ENCODE data around the gene DNAH9. TPM values are rescaled to one million over a fixed set of nuclear protein-coding genes. Genes with fewer than 3 reads are reported as not detected.

Gene DNAH9
- polyA plus RNA-seq, 1 experiment: not detected

DNA sequence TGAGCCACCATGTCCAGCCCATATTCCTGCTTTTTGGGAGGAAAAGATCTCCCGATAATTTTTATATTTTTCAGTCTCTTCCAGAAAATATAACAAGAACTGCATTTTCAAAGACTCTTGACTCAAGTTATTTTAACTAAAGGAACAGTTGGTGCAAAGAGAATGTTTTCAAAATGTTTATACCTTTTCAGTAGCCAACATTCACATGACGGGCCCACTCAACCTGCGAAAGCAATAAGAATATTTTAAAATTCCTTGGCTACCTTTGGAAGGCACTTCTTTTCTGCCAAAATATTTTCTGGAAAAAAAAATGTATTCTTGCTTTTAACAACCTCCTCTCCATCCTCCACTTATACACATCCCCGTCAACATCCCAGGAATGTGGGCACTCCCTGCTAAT is 258.7 kb downstream of the DNAH9 start:
- Histone ChIP-seq H3K27ac (ENCODE audit: low read depth, low read length) (no peak overlapping the region), H3K27me3 (ENCODE audit: control insufficient read depth, insufficient read depth, low read length) (no peaks in the 10 kb centered on the region), H3K9me3 (ENCODE audit: control insufficient read depth, insufficient read depth, low read length) (peaks cover 23% of the 10 kb centered on the region), H3K4me3 (ENCODE audit: low read depth, low read length) (no peak overlapping the region)
- no peak for TF ChIP-seq CTCF (IDR thresholded peaks at IDR 0.05; ENCODE audit: low read depth, low read length)
- ChIA-PET CTCF (no interaction called here), POLR2A (no interaction called here)
- no peak for DNase-seq (ENCODE audit: low read depth, low spot score)

- POLR2A ChIA-PET: no interaction called here
- no peak for TF ChIP-seq CTCF (IDR thresholded peaks at IDR 0.05; ENCODE audit: low read depth, low read length)
- CTCF ChIA-PET: no interaction called here
- H3K4me3 ChIP-seq (ENCODE audit: low read depth, low read length): no peak overlapping the region
- H3K9me3 ChIP-seq (ENCODE audit: control insufficient read depth, insufficient read depth, low read length): peaks cover 42% of the 10 kb centered on the region
- DNase-seq (ENCODE audit: low read depth, low spot score): no peak
- H3K27ac ChIP-seq (ENCODE audit: low read depth, low read length): no peak overlapping the region
- H3K27me3 ChIP-seq (ENCODE audit: control insufficient read depth, insufficient read depth, low read length): no peaks in the 10 kb centered on the region
These were observed 271.6 kb downstream of the DNAH9 start for GRCh38 chr17:11869680-11870394.

DNA sequence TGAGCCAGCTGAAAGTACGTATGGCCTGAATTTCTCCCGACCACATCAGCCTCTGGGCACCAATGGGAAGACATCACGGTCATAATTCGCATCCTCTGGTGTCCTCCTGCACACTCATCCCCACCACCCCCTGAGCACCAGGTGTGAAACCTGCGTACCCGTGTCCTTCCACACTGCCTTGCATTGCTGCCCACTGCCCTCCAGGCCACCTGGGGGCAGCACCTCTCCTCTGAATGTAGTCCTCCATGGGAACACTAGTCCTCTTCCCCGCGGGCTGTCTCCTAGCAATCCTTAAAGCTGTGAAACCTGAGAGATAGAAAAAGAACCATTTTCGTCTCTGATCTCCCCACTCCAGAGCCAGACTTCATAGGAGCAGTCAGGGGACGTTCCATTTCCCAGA is 273.5 kb downstream of the DNAH9 start:
- DNase-seq (ENCODE audit: low read depth, low spot score): no peak
- Histone ChIP-seq H3K27me3 (ENCODE audit: control insufficient read depth, insufficient read depth, low read length) (no peaks in the 10 kb centered on the region), H3K9me3 (ENCODE audit: control insufficient read depth, insufficient read depth, low read length) (peaks cover 44% of the 10 kb centered on the region), H3K4me3 (ENCODE audit: low read depth, low read length) (no peak overlapping the region), H3K27ac (ENCODE audit: low read depth, low read length) (no peak overlapping the region)
- ChIA-PET POLR2A (no interaction called here), CTCF (no interaction called here)
- no peak for TF ChIP-seq CTCF (IDR thresholded peaks at IDR 0.05; ENCODE audit: low read depth, low read length)

DNA sequence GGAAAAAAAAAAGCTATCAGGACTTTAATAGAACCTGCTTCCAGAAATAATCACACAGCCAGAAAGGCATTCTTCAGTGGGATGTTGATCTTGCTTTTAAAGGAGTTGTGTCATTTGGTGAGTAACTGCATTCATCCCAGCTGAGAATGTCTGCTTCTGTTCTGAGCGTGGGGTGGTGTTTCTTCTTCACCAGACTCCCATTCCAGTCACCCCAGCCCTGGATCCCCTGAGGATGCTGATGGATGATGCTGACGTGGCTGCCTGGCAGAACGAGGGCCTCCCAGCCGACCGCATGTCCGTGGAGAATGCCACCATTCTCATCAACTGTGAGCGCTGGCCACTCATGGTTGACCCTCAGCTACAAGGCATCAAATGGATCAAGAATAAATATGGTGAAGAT is 276.5 kb downstream of the DNAH9 start:
- TF ChIP-seq CTCF (IDR thresholded peaks at IDR 0.05; ENCODE audit: low read depth, low read length): no peak
- no peak for DNase-seq (ENCODE audit: low read depth, low spot score)
- ChIA-PET CTCF (no interaction called here), POLR2A (no interaction called here)
- Histone ChIP-seq H3K27ac (ENCODE audit: low read depth, low read length) (no peak overlapping the region), H3K27me3 (ENCODE audit: control insufficient read depth, insufficient read depth, low read length) (no peaks in the 10 kb centered on the region), H3K9me3 (ENCODE audit: control insufficient read depth, insufficient read depth, low read length) (peaks cover 39% of the 10 kb centered on the region), H3K4me3 (ENCODE audit: low read depth, low read length) (no peak overlapping the region)

DNA sequence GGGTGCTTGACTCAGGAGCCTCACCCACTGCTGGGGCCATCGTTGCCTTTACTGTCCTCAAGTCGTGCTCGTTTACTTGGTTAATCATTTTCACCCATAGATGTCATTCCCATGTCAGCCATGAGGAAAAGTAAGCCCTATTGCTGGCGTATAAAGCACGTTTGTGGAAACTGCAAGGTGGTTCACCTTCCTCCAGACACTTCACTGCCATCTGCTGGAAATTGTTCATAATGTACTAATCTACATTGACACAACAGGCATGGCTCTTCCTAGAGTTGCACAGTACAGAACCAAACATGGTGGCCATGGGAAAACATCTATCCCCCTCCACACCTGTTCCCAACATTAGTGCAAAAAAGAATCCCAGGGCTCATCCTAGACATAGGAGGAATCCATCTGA is 282.4 kb downstream of the DNAH9 start:
- peaks cover 26% of the 10 kb centered on the region for H3K9me3 ChIP-seq (ENCODE audit: control insufficient read depth, insufficient read depth, low read length)
- no peak for TF ChIP-seq CTCF (IDR thresholded peaks at IDR 0.05; ENCODE audit: low read depth, low read length)
- POLR2A ChIA-PET: no interaction called here
- H3K27ac ChIP-seq (ENCODE audit: low read depth, low read length): no peak overlapping the region
- CTCF ChIA-PET: no interaction called here
- no peak for DNase-seq (ENCODE audit: low read depth, low spot score)
- no peak overlapping the region for H3K4me3 ChIP-seq (ENCODE audit: low read depth, low read length)
- H3K27me3 ChIP-seq (ENCODE audit: control insufficient read depth, insufficient read depth, low read length): no peaks in the 10 kb centered on the region
